ENCODE data around the gene PDE4B.

DNA sequence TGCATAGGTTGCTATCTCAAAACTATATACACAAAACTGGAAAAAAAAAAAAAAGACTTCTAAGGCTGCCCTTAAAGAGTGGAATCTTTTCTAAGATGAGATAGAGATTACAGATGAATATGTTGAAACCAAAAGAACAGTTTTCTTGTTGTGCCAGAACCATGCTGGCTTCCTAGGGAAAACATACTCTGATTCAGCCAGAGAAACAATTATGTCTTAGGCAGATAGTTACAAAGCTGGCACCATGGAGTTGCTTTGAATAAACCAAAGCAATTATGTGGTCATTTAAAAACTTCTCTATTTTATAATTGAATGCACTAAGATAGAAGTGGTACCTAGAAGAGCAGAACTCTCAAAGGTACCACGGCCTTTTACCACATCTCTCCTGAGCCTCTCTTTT is 341.3 kb downstream of the PDE4B start:
- TF ChIP-seq POLR2A (IDR thresholded peaks at IDR 0.05) (no peak), CTCF (IDR thresholded peaks at IDR 0.05) (no peak)

Data from lower leg skin (tissue), 3 donors.